IMR-90 (cell line): ENCODE results near the gene NDUFB7.

Source experiments
- BHLHE40 ChIP-seq: fragments of 150-350 bp; IDR thresholded peaks from 2 replicates; pipeline ENCODE4 v1.6.1; 2016; ENCODE audit warnings: mild to moderate bottlenecking, low read depth, low read length
- CEBPB ChIP-seq: IDR thresholded peaks from 2 replicates; pipeline ENCODE4 v1.6.1; 2012; ENCODE audit warnings: low read depth, low read length, improper control_type of control experiment
- CTCF ChIP-seq: conservative IDR thresholded peaks from 2 replicates; pipeline ENCODE4 v1.5.1; 2012; ENCODE audit warnings: mild to moderate bottlenecking, low read depth, low read length, improper control_type of control experiment
- FOS ChIP-seq: fragments of 150-350 bp; IDR thresholded peaks from 2 replicates; pipeline ENCODE4 v1.6.1; 2016; ENCODE audit warnings: low read depth, low read length
- NFE2L2 ChIP-seq: fragments of 150-350 bp; IDR thresholded peaks from 2 replicates; pipeline ENCODE4 v1.6.1; 2016; ENCODE audit warnings: low read depth, mild to moderate bottlenecking, low read length
- POLR2A ChIP-seq: IDR thresholded peaks from 2 replicates; pipeline ENCODE4 v1.6.1; 2012; ENCODE audit warnings: mild to moderate bottlenecking, low read depth, low read length
- RAD21 ChIP-seq: IDR thresholded peaks from 2 replicates; pipeline ENCODE4 v1.6.1; 2012; ENCODE audit warnings: low read length, improper control_type of control experiment
- RFX5 ChIP-seq: IDR thresholded peaks from 2 replicates; pipeline ENCODE4 v1.8.0; 2012; ENCODE audit warnings: low read depth, mild to moderate bottlenecking, low read length, moderate library complexity
- SMC3 ChIP-seq: fragments of 150-350 bp; IDR thresholded peaks from 2 replicates; pipeline ENCODE4 v1.6.1; 2016; ENCODE audit warnings: low read depth, mild to moderate bottlenecking, antibody characterized with exemption, low read length, moderate library complexity
- USF2 ChIP-seq: fragments of 150-350 bp; IDR thresholded peaks from 2 replicates; pipeline ENCODE4 v1.6.1; 2017; ENCODE audit warnings: mild to moderate bottlenecking, antibody characterized with exemption, low read length, low read depth

GRCh38 chr19:14553042-14553938 is 18.6 kb downstream of the NDUFB7 start:
- TF ChIP-seq CTCF, result no peak
- TF ChIP-seq BHLHE40, result no peak
- no peak for TF ChIP-seq POLR2A
- no peak for TF ChIP-seq USF2
- TF ChIP-seq RFX5, result no peak
- TF ChIP-seq CEBPB, result no peak
- TF ChIP-seq NFE2L2, result no peak
- TF ChIP-seq SMC3, result no peak
- no peak for TF ChIP-seq FOS
- no peak for TF ChIP-seq RAD21
